DND-41 (cell line): Measurements from ENCODE around the gene EFNA4.
A peak's percentile ranks its signal among the peaks of the same experiment; 100 is the strongest.

Experiments used
- ATAC-seq: fragments of 200-7000 bp; cut with Tn5 transposase; 3 replicates; pipeline ENCODE4 v1.9.1; 2021; ENCODE audit warnings: low read depth; ENCODE audit not compliant: insufficient read depth
- DNase-seq: peaks from one replicate; pipeline ENCODE4 v3.0.0-alpha.2; 2020
- H2AFZ ChIP-seq: 2 replicates; pipeline ENCODE4 v1.6.0; 2012; ENCODE audit warnings: low read depth, low read length
- H3K27ac ChIP-seq: 2 replicates; pipeline ENCODE4 v1.5.1; 2012; ENCODE audit warnings: low read length, inconsistent platforms
- H3K27me3 ChIP-seq: fragments of 200-600 bp; sonication (generic); 2 replicates; pipeline ENCODE4 v1.6.0; 2012; ENCODE audit warnings: low read length, mild to moderate bottlenecking, inconsistent platforms; ENCODE audit not compliant: insufficient read depth, poor library complexity
- H3K36me3 ChIP-seq: 2 replicates; pipeline ENCODE4 v1.5.1; 2012; ENCODE audit warnings: low read length, inconsistent platforms; ENCODE audit not compliant: insufficient read depth
- H3K4me1 ChIP-seq: 2 replicates; pipeline ENCODE4 v1.5.1; 2012; ENCODE audit warnings: mild to moderate bottlenecking, low read length; ENCODE audit not compliant: insufficient read depth
- H3K4me2 ChIP-seq: 2 replicates; pipeline ENCODE4 v1.6.0; 2012; ENCODE audit warnings: mild to moderate bottlenecking, moderate library complexity, low read length, inconsistent platforms; ENCODE audit not compliant: insufficient read depth
- H3K4me3 ChIP-seq, 2 experiments: fragments of 200-600 bp in 1 of 2; shearing (Covaris generic) in 1 of 2; 2 replicates each; pipeline ENCODE4 v1.5.1; 2012 to 2016; ENCODE audit warnings: inconsistent platforms in 2 of 2, low read length in 2 of 2, mild to moderate bottlenecking in 2 of 2, low read depth in 1 of 2, moderate library complexity in 1 of 2
- H3K79me2 ChIP-seq: 2 replicates; pipeline ENCODE4 v1.6.0; 2012; ENCODE audit warnings: low read length, inconsistent platforms; ENCODE audit not compliant: insufficient read depth
- H3K9ac ChIP-seq: 2 replicates; pipeline ENCODE4 v1.6.0; 2012; ENCODE audit warnings: low read depth, mild to moderate bottlenecking, inconsistent platforms, low read length, moderate library complexity
- H3K9me3 ChIP-seq: 2 replicates; pipeline ENCODE4 v1.5.1; 2012; ENCODE audit warnings: low read length, moderate library complexity, mild to moderate bottlenecking, inconsistent platforms; ENCODE audit not compliant: insufficient read depth, severe bottlenecking
- H4K20me1 ChIP-seq: 2 replicates; pipeline ENCODE4 v1.6.0; 2012; ENCODE audit warnings: low read length; ENCODE audit not compliant: insufficient read depth
- CTCF ChIP-seq: IDR thresholded peaks from 2 replicates; pipeline ENCODE4 v1.5.1; 2012; ENCODE audit warnings: borderline replicate concordance, low read length, moderate library complexity, mild to moderate bottlenecking; ENCODE audit not compliant: poor library complexity, severe bottlenecking; ENCODE audit errors: extremely low read depth
- EZH2 ChIP-seq: IDR thresholded peaks from 3 replicates; pipeline ENCODE4 v1.6.1; 2012; ENCODE audit warnings: borderline replicate concordance, low read depth, mild to moderate bottlenecking, moderate library complexity, low read length, inconsistent platforms; ENCODE audit not compliant: severe bottlenecking

EFNA4 gene

GRCh38 chr1:155081472-155082300, 18.1 kb downstream of the EFNA4 start:
- DNase-seq (no peak), ATAC-seq (no peak)
- H3K4me2 ChIP-seq = no peak overlapping the region
- no peaks in the 10 kb centered on the region for H3K9me3 ChIP-seq
- no peaks in the 10 kb centered on the region for H3K79me2 ChIP-seq
- no peak overlapping the region for H3K9ac ChIP-seq
- H3K36me3 ChIP-seq = peaks cover 2% of the 10 kb centered on the region; the same call in 1 of the 2 replicates
- no peak overlapping the region for H3K27ac ChIP-seq
- no peak for TF ChIP-seq CTCF
- peak; percentile 53 for TF ChIP-seq EZH2
- H3K4me3 ChIP-seq = no peak overlapping the region
- peaks cover 57% of the 10 kb centered on the region for H3K4me1 ChIP-seq
- H2AFZ ChIP-seq = no peak overlapping the region
- H3K27me3 ChIP-seq = peaks cover 68% of the 10 kb centered on the region
- H4K20me1 ChIP-seq = peaks cover 37% of the 10 kb centered on the region

- no peak for ATAC-seq
- peaks cover 37% of the 10 kb centered on the region for H4K20me1 ChIP-seq
- H2AFZ ChIP-seq = no peak overlapping the region
- no peak overlapping the region for H3K9ac ChIP-seq
- TF ChIP-seq EZH2 (peak; percentile 20), CTCF (no peak)
- peaks cover 58% of the 10 kb centered on the region for H3K4me1 ChIP-seq
- H3K27me3 ChIP-seq = peaks cover 62% of the 10 kb centered on the region
- H3K36me3 ChIP-seq = peaks cover 2% of the 10 kb centered on the region; the same call in 1 of the 2 replicates
- DNase-seq = no peak
- no peak overlapping the region for H3K27ac ChIP-seq
- no peak overlapping the region for H3K4me2 ChIP-seq
- no peaks in the 10 kb centered on the region for H3K9me3 ChIP-seq
- H3K79me2 ChIP-seq = no peaks in the 10 kb centered on the region
- H3K4me3 ChIP-seq = no peak overlapping the region
These were observed 18.9 kb downstream of the EFNA4 start for GRCh38 chr1:155082301-155083051.

GRCh38 chr1:155083052-155083541, 19.6 kb downstream of the EFNA4 start:
- Histone ChIP-seq H3K79me2 (no peaks in the 10 kb centered on the region), H2AFZ (no peak overlapping the region), H3K27ac (no peak overlapping the region), H3K9me3 (no peaks in the 10 kb centered on the region), H3K4me3 (no peak overlapping the region), H3K9ac (no peak overlapping the region), H3K36me3 (peaks cover 2% of the 10 kb centered on the region; the same call in 1 of the 2 replicates), H3K27me3 (peaks cover 56% of the 10 kb centered on the region), H3K4me2 (no peak overlapping the region), H3K4me1 (peaks cover 58% of the 10 kb centered on the region), H4K20me1 (peaks cover 37% of the 10 kb centered on the region)
- ATAC-seq = no peak
- no peak for DNase-seq
- no peak for TF ChIP-seq CTCF
- TF ChIP-seq EZH2 = no peak
